ENCODE data around the gene EFHD1. TPM values are rescaled to one million over a fixed set of nuclear protein-coding genes. Genes with fewer than 3 reads are reported as not detected.
A peak's percentile ranks its signal among the peaks of the same experiment; 100 is the strongest.

The EFHD1 gene
- total and polyA plus RNA-seq, 2 donors (not counting 1 experiment from before 2014, with no cell fraction given), result not detected

- peak; percentile 23 for DNase-seq
- intact Hi-C loops (cut with micrococcal nuclease), result no loop called here
- no peak overlapping the region for H3K27ac Mint-ChIP-seq
Measured at GRCh38 chr2:232632904-232633412, 446 bp upstream of the EFHD1 start.

More at GRCh38 chr2:232632904-232633412, 446 bp upstream of the EFHD1 start:
- peak overlapping the region; percentile 66 for H2AFZ ChIP-seq (ENCODE audit: insufficient read depth, low read depth, low read length, poor library complexity, severe bottlenecking)
- H3K4me3 ChIP-seq (ENCODE audit: control extremely low read depth in 1 of 5, extremely low read depth in 1 of 5, insufficient read depth in 1 of 5, low read depth in 2 of 5, low read length in 4 of 5), result peak overlapping the region in 4 of 5 experiments; percentile 9 to 64 (median 52)
- ATAC-seq (ENCODE audit: low read depth), result peak; percentile 21
- Mint-ChIP-seq H3K4me3 (peak overlapping the region; percentile 56), H3K4me1 (peaks cover 5% of the 10 kb centered on the region), H3K27me3 (peaks cover 40% of the 10 kb centered on the region), H3K9me3 (ENCODE audit: insufficient read depth) (no peaks in the 10 kb centered on the region)
- CTCF ChIA-PET, result interaction anchor here (0.8 kb wide), 1 partner anchor 29 kb away, joined by 3 read pairs; no protein-coding TSS in a partner anchor
- peak overlapping the region; percentile 94 for H3K4me2 ChIP-seq (replicated peaks; ENCODE audit: low read depth, low read length, poor library complexity, severe bottlenecking)
- no peak for TF ChIP-seq CTCF (IDR thresholded peaks at IDR 0.05)
- TF ChIP-seq EZH2 (IDR thresholded peaks at IDR 0.05; ENCODE audit: borderline replicate concordance, insufficient read depth, low read depth, low read length, poor library complexity, severe bottlenecking), result peak; percentile 10
- H3K27ac ChIP-seq (ENCODE audit: low read length in 2 of 2), result no peak overlapping the region
- peak overlapping the region; percentile 65 for H3K9ac ChIP-seq (ENCODE audit: low read length)
- under 1% methylated on average over 34 of the region's 40 CpGs for WGBS (ENCODE audit: insufficient coverage)
- POLR2A ChIA-PET, result interaction anchor here (0.6 kb wide), 1 partner anchor 26 kb away, joined by 3 read pairs; no protein-coding TSS in a partner anchor
- H3K79me2 ChIP-seq (ENCODE audit: control insufficient read depth, insufficient read depth, low read length), result no peaks in the 10 kb centered on the region
- H3K27me3 ChIP-seq (replicated peaks in 1 of 4; ENCODE audit: control extremely low read depth in 1 of 4, control insufficient read depth in 3 of 4, insufficient read depth in 4 of 4, low read length in 3 of 4), result peaks cover 0 to 49% (median 26%) of the 10 kb centered on the region in 4 experiments
- no peaks in the 10 kb centered on the region for H4K20me1 ChIP-seq (ENCODE audit: control insufficient read depth, insufficient read depth, low read length, poor library complexity, severe bottlenecking)
- peaks cover 0 to 9% (median 0%) of the 10 kb centered on the region in 3 donors for H3K9me3 ChIP-seq (ENCODE audit: control extremely low read depth in 1 of 3, control insufficient read depth in 2 of 3, insufficient read depth in 1 of 3, low read length in 2 of 3)
- no peaks in the 10 kb centered on the region for H3K36me3 ChIP-seq (replicated peaks in 1 of 2; ENCODE audit: control extremely low read depth in 1 of 2, control insufficient read depth in 1 of 2, extremely low read depth in 1 of 2, insufficient read depth in 2 of 2, low read length in 1 of 2)
- H3K4me1 ChIP-seq (ENCODE audit: control insufficient read depth in 2 of 2, insufficient read depth in 2 of 2, low read length in 2 of 2), result peaks cover 20 to 25% of the 10 kb centered on the region in 2 donors
